HG02798 (cell line): ENCODE results near the gene PFAS.
"Not testable (repeated sequence)": the region's sequence is repeated elsewhere in the genome, so short reads cannot be mapped to it uniquely, and the experiment has no call there.

Experiments used
- ATAC-seq: cut with Tn5 transposase; IDR thresholded peaks from one replicate; pipeline ENCODE4 v1.9.1; 2021; ENCODE audit warnings: mild to moderate bottlenecking; ENCODE audit not compliant: unreplicated experiment, poor library complexity

PFAS gene

DNA sequence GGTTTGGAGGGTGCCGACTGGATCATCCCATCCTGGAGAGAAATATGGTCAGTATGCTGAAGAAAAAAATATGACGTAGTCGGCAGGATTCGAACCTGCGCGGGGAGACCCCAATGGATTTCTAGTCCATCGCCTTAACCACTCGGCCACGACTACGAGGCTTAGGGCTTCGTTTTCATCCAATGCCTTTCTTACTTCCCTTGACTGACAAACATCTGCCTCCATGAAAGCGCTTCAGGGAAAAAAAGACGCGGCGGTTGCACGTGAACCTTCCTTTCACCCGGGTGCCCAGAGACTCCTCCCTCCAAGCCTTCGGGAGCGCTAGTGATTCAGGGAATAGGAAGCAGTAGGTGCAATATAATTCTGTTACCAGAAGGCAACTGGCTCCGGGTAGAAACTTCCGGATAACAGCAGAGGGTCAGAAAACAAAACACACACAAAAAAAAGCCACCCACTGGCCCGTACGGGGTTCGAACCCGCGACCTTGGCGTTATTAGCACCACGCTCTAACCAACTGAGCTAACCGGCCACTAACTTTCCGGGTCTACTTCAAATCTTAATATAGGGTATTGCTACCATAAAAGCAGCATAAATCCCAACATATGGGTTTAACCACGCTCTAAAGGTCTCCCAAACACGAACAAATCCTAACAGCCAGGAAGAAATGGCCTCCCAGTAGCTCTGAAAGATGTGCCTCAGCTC is 22.4 kb upstream of the PFAS start:
- no peak for ATAC-seq

DNA sequence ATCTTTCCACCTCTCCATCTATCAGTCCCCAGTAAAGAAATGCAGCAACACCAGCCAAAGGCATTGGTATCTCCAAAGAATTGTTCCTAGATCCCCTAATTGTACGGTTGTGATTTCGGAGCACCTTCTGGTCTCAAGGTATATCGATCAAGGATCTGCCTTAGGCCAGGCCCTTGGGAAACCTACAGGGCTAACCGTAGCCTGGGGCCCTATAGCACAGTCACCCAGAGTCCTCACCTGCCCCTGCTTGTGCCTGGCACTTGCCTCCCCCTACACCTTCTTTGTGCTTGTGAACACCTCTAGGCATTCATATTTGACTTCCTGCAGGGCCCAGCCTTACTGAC is 21.9 kb upstream of the PFAS start:
- ATAC-seq: no peak

DNA sequence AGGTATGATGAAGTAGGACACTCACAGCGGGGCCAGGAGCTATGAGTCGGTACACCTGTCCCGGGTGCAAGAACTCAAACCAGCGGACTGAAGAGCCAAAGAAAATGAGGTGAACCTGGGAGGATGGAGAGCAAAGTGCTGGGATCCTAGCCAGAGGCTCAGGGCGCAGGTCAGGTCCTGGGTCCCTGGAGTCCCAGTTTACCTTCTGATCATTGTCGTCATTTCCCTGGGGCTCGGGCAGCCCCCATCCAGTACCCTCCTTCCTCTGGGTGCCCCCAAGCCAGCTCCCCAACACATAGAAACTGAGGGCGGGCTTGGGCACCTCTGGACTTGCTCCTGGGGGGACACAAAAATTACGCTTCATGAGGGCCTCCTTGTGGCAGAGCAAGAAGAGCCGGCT is 17.4 kb upstream of the PFAS start:
- ATAC-seq: no peak

DNA sequence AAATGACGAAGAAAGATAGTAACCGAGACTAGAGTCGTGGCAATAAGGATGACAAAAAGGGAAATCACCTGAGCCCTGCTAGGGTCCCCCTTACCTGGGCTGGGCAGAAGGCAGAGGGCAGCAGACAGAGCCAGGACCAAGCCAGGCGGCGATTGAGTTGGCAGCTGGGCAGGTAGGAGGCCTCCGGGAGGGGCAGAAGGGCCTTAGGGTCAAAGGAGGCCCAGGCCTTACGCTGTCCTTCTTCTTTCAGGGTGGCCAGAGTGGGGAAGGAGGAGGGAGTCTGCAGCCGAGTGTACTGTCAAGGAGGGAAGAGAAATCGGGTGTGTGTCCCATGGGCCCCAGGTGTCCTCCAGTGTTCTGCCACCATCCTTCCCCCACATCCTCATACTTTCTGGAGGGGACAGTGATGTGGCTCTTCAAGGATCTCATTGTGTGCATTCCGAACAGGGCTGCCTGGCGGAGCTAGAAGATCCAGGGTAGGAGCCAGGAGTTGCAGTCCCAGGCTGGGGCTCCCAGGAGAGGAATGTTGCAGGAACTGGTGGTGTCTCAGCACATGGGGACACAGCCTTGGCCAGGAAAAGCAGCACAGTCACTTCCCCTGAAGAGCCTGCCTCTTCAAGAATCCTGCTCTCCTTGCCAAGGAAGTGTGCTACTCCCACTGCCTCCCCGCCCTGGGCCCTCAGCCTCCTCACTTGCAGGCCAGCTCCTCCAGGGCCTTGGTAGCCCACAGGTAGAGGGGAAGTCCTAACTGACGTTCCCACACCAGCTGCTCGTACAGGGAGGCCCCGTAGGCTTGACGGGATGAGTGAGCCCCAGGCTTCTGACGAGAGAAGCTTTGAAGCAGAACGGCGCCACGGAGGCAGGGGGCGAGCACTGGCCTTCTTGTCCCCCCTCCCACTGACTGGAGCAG is 14.5 kb upstream of the PFAS start:
- no peak for ATAC-seq

DNA sequence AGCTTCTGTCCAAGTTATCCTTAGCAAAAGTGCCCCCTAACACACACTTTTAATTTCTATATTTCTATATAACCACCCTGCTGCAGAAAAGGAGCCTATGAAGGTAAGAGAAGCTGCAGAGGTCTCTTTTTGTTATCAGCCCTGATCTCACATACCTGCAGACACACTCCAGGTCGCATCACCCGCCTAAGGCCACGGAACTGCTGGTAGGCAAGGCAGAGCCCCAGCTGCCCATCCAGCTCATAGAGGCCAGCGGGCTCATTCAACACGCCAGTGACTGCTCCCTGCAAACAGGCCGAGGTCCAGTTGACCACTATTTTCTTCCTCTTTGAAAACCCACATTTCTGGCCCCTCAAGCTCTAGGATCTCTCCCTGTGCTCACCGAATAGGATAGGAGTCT is 13.4 kb upstream of the PFAS start:
- ATAC-seq: no peak

DNA sequence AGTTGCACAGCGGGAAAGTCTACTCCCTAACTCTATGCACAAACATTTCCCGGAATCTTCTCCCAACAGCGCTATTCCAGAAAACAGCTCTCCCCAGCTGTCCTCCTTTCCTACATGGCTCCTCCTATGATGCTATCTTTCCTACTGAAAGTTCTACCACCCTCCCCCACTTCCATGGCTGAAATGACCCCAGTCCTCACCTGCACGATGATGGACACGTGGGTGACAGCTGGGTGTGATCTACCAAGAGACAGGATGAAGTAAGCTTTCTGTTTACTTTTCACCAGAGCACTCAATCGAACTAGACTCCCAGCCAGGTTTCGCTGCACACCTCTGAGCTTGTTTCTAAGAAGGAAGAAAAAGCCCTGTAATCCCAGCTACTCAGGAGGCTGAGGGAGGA is 11.9 kb upstream of the PFAS start:
- no peak for ATAC-seq

DNA sequence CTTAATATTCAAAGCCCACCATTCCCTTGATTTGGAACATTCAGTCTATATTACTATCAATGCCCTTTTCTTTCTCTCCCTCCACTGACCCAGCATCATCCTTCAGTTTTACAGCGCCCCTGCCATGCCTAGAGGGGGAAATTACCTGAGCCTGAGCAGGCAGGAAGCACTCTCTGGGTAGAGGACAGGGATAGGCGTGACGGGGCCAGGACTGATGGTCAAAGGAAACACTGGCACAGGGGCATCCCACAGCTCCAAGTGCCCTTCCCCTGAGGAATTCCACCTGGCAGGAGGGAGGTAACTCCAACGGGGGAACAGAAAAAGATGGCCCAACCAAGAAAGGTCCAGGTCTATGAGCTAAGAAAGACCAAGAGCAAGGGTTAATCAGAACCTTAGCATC is 11.2 kb upstream of the PFAS start:
- no peak for ATAC-seq

DNA sequence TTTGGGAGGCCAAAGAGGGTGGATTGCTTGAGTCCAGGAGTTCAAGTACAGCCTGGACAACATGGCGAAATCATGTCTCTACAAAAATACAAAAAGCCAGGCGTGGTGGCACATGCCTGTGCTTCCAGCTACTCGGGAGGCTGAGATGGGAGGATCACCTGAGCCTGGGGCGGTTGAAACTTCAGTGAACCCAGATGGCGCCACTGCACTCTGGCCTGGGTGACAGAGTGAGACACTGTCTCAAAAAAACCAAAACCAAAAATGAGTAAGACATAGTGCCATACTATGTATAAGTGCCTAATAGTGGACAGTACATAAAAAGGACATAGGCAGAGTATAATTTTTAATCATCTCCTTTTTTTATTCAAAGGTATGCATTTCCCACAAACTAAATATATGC is 5.3 kb upstream of the PFAS start:
- no peak for ATAC-seq

DNA sequence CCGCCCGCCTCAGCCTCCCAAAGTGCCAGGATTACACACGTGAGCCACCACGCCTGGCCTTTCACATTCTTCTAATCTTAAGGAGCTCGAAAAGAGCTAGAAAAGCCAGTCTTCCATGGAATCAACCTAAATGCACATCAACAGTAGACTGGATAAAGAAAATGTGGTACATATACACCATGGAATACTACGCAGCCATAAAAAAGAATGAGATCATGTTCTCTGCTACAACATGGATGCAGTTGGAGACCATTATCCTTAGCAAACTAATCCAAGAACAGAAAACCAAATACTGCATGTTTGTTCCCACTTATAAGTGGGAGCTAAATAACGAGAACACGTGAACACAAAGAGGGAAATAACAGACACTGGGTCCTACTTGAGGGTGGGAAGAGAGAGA is 4.3 kb upstream of the PFAS start:
- ATAC-seq: no peak

DNA sequence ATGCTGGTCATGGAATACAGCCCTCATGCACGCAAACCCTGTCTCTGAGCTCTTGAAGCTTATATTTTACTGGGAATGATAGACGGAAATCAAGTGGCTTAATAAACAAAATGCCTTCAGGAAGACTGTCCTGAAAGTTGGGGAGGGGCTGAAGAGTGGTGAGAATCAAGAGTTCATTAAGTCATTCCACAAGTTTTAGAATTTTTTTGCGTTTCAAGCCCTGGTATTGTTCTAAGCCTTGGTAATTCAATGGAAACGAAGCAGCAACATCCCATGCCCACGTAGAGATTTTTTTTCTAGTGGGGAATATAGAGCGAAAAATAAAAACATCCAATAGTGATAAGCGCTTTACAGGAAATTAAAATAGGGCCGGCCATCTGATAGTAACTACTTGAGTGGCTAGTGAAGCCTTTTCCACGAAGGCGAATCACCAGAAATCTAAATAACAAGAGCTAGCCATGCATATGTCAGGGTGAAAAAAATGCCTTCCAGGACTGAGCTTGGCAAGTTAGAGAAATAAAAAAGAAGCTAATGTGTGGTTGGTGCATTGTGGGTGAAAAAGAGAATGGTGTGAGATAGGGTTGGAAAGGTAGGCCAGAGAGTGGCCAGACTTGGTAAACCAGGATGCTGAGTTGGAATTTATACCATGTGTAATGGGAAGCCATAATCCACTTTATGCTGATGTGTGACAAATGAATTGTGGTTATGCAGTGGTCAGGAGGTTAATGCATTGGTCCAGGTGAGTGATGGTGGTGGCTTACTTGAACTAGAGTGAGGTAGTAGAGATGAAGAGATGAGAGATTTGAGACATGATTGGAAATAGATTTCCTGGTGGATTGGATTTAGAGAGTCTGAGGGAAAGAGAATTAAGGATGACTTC is 772 bp downstream of the PFAS start:
- ATAC-seq: no peak

DNA sequence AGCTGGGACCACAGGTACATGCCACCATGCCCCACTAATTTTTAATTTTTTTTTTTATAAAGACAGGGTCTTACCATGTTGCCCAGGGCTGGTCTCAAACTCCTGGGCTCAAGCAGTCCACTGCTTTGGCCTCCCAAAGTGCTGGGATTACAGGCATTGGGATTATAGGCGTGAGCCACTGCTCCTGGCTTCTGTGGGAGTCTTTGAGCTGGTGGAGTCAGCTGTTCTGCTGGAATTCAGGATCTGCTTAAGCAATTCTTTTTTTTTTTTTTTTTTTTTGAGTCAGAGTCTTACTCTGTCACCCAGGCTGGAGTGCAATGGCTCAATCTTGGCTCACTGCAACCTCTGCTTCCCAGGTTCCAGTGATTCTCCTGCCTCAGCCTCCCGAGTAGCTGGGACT is 2.3 kb downstream of the PFAS start:
- not testable (repeated sequence) for ATAC-seq

DNA sequence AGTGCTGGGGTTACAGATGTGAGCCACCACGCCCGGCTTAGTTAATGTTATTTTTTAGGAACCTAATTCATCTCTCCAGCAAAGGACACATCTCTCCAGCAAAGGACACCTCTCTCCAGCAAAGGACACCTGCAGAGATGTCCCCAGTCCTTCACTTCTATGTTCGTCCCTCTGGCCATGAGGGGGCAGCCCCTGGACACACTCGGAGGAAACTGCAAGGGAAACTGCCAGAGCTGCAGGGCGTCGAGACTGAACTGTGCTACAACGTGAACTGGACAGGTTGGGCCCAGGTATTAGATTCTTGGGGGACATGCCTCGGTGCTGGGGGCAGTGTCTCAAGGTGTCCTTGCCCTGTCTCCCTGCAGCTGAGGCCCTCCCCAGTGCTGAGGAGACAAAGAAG is 4.7 kb downstream of the PFAS start:
- ATAC-seq: no peak

DNA sequence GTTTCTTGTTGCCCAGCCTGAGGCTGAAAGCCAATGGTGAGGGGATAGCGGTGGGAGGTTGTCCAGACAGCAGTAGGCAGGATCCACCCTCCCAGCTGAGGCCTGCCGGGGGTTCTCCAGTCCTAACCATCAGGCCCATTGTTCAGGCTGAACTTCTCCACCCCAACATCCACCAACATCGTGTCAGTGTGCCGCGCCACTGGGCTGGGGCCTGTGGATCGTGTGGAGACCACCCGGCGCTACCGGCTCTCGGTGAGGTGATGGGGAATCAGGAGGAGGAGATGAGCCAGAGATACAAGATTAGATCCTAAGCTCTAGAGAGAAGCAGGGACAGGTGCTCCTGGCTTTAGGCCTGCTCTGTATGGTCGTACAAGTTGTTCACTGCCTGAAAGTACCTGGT is 5.8 kb downstream of the PFAS start:
- no peak for ATAC-seq

DNA sequence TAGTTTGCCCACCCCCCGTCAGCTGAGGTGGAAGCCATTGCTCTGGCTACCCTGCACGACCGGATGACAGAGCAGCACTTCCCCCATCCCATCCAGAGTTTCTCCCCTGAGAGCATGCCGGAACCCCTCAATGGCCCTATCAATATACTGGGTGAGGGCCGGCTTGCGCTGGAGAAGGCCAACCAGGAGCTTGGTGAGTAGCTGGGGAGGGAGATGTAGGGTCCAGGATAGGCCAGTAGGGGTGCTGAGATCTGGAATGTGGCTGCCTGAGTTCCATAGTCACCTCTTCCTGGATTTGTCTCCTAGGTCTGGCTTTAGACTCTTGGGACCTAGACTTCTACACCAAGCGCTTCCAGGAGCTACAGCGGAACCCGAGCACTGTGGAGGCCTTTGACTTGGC is 6.4 kb downstream of the PFAS start:
- ATAC-seq: no peak

DNA sequence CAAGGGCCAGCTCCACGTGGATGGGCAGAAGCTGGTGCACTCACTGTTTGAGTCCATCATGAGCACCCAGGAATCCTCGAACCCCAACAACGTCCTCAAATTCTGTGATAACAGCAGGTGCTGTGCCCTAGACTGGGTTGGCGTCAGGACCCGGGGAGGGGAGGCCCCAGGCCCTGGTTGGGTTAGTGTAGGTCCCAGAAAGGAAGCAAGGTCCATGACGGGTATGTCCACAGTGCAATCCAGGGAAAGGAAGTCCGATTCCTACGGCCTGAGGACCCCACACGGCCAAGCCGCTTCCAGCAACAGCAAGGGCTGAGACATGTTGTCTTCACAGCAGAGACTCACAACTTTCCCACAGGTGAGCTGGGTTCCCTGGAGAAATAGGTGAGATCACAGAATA is 7.2 kb downstream of the PFAS start:
- ATAC-seq: no peak

DNA sequence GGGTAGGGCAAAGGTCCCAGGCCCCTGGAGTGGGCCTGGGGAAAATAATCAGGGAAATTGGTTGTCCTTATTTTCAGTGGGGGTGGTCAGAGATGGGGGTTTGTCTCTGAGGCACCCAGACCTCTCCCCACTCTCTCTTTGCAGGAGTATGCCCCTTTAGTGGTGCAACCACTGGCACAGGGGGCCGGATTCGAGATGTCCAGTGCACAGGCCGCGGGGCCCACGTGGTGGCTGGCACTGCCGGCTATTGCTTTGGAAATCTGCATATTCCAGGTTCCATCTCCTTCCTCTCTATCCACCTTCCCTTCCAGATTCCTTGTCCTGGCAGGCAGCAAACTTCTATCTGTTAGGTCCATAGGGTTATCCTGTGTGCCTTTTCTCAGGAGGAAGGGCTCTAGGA is 7.6 kb downstream of the PFAS start:
- no peak for ATAC-seq

DNA sequence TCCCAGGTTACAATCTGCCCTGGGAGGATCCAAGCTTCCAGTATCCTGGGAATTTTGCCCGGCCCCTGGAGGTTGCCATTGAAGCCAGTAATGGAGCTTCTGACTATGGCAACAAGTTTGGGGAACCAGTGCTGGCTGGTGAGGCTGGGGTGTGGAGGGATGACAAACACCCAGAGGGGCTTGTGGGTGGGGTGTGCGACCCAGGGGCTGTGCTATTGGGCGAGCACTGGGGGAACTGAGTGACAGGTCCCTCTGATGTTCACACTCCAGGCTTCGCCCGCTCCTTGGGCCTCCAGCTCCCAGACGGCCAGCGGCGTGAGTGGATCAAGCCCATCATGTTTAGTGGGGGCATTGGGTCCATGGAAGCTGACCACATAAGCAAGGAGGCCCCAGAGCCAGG is 8.7 kb downstream of the PFAS start:
- ATAC-seq: no peak

DNA sequence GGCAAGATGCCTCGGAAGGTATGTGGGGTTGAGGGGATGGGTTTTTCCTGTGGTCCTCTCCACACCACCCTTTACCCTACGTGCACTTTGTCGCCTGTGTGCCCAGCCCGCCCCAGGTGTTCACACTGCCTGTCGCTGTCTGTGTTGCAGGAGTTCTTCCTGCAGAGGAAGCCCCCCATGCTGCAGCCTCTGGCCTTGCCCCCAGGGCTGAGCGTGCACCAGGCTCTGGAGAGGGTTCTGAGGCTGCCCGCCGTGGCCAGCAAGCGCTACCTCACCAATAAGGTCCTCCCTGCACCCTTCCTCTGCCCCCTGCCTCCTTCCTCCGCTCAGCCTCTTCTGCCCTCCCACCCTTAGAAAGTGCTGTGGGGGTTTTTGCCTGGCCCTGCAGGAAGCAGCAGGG is 15.2 kb downstream of the PFAS start:
- ATAC-seq: no peak

DNA sequence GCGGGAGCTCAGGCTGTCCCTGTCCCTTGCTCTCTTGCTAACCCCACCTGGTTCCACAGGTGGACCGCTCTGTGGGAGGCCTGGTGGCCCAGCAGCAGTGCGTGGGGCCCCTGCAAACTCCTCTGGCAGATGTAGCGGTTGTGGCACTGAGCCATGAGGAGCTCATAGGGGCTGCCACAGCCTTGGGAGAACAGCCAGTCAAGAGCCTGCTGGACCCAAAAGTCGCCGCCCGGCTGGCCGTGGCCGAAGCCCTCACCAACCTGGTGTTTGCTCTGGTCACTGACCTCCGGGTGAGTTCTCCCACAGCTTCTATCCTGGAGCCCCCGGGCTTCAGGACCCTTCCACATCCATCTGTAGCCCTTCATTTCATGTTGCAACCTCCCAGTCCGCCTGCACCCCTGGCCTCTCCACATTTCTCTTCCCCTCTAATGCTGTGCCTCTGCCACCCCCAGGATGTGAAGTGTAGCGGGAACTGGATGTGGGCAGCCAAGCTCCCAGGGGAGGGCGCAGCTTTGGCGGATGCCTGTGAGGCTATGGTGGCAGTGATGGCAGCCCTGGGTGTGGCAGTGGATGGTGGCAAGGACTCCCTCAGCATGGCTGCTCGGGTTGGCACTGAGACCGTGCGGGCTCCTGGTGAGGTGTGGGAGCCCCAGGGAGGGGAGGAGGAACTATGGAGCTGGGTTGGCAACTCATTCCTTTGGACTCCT is 15.9 kb downstream of the PFAS start:
- ATAC-seq: no peak

DNA sequence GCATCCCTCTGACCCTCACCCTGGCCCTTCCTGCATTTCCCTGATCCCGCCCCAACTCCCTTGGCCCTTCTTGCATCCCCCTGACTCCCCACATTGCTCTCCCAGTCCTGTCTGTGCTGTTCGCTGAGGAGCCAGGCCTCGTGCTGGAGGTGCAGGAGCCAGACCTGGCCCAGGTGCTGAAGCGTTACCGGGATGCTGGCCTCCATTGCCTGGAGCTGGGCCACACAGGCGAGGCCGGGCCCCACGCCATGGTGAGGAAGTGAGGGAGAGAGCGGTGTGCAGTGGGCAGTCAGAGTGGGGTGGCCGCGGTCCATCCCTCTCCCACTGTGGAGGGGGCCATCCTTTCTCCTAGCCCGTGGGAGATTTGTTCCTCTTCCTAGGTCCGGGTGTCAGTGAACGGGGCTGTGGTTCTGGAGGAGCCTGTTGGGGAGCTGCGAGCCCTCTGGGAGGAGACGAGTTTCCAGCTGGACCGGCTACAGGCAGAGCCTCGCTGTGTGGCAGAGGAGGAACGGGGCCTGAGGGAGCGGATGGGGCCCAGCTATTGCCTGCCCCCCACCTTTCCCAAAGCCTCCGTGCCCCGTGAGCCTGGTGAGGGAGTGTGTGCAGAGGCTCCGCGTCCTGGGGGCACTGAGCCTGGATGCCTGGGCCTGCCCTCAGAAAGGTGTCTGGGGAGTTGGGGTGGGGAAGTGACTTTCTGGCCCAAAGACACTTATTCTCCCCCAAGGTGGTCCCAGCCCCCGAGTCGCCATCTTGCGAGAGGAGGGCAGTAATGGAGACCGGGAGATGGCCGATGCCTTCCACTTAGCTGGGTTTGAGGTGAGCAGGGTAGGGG is 17.8 kb downstream of the PFAS start:
- ATAC-seq: no peak
